CD4-positive, alpha-beta T cell treated with Interleukin-6 at 100 ng/mL for 8 hours (primary cell): ENCODE data around the gene INMT.
A peak's percentile ranks its signal among the peaks of the same experiment; 100 is the strongest.
"Not testable (repeated sequence)": the region's sequence is repeated elsewhere in the genome, so short reads cannot be mapped to it uniquely, and the experiment has no call there.

Experiments used
- DNase-seq: peaks from one replicate; pipeline ENCODE4 v3.0.0-alpha.2; 2020; ENCODE audit warnings: mixed read lengths, low spot score

Gene INMT

DNA sequence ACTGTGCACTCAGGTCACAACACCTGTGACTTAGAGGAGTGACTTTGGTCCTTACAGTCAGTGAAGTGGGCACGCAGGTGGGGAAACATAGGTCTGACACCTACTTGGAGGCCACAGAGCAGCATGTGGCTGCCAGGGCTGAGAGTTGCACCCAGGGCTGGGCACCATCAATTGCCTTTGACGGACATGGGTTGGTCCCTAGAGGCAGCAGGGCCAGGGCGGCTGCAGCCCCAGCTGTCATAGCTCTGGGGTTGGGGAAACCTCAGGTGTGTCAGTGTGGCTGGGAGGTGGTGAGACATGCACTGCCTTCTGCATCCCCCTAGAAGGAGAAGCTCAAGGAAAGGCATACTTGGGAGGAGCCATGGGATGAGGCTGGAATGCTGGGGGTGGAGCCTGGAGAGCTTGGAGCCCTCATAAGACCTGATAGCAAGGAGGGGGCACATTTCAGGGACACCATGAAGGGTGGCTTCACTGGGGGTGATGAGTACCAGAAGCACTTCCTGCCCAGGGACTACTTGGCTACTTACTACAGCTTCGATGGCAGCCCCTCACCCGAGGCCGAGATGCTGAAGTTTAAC is at the start of gene INMT:
INMT (plus strand) TSS at position 440 of the 578 bp plus-strand sequence; CDS start at position 456, 16 bp downstream.
- DNase-seq = no peak

DNA sequence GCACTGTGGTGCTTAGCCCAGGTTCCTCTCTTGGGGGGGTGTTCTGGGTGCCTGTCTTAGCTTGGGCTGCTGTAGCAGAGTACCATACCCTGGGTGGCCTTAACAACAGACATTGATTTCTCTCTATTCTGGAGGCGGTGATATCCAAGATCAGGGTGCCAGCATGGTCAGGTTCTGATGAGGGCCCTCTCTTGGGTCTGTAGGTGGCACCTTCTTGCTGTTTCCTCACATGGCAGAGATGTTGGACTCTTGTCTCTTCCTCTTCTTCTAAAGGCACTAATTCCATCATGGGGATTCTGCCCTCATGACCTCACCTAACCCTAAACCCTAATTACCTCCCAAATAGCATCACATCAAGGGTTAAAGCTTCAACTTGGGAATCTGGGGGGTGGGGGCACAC is 49.7 kb upstream of the INMT start:
- peak; percentile 52 for DNase-seq

DNA sequence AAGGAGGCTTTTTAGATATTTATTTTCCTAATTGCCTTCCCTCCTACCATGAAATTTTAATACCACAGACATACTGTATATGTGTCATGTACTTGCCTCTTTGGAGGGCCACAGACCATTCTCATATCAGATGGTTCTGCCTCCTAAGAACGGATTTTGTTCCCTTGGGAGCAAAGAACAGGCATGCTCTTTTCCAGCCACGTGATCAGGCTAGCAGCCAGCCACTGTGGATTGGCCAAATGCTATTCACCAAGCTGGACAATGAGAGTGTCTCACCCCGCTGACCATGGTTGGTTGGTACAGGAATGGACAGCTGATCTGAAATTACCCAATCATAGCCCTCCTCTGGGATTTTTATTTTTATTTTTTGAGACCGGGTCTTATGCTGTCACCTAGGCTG is 48.2 kb upstream of the INMT start:
- no peak for DNase-seq

DNA sequence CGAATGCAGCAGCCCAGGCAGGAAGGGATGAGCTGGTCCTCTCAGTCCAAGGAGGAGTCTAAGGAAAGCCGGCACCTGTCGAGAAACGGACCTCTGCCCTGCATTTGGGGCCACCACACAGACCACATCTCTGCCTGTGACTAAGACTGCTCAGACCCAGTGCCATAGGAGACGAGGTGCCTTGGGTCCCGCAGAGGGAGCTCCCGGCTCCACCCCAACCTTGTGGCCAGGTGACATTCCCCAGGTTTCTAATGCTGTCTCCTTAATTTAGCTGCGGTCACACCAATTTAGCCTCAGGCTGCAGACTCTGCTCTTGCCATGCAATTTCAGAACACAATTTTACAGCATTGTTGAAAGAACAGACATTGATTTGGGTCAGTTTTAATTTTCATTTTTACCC is 46.9 kb upstream of the INMT start:
- no peak for DNase-seq

DNA sequence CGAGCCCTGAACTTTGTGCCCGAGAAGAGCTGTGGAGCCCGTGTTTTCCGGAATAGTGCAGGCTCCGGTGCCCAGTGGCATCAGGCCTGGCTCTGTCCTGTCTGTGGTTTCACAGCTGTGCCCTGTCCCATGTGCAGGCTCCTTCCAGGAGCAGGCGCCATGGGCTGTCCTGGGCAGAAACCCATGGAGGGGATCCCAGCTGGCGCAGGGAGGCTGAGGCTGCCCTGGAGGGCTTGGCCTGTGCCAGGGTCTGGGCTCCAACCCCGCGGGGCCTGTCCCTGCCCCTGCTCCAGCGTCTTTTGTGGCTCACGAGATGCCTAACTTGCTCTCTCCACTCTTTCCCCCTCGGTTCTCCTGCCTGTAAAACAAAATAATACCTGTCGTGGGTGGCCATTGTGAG is 46.3 kb upstream of the INMT start:
- no peak for DNase-seq

DNA sequence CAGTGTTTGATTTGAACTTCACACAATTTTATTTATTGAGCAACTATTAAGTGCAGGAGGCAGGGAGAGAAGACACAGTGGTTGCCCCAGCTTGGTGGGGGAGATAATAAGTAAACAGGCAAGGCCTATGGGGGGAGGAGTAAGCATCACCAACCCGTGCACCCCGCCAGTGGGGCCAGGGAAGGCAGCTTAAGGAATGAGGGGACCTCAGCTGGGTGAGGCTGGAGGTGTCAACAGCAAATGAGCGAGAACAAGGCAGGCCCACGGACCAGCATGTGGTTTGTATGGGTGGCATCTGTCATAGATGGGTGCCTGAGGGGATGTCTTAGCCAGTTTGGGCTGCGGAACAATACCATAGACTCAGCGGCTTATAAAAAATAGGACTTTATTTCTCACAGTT is 45.6 kb upstream of the INMT start:
- DNase-seq = no peak

DNA sequence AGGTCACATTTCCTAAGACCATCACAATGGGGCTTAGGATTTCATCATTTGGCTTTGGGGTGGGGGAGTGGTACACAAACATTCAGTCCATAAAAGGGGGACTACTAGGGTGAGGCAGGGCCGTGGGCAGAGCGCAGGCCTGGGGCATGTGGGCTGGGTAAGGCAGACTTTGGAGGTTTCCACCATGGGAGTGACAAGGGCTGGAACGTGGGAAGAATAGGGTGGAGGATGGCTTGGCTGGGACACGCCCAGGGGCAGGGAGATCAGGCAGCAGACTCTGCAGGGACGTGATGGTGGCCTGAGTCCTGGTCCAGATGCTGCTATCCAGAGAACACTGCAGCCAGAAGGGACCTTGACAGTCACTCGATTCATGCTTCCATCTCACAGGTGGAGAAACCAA is 45.0 kb upstream of the INMT start:
- no peak for DNase-seq

DNA sequence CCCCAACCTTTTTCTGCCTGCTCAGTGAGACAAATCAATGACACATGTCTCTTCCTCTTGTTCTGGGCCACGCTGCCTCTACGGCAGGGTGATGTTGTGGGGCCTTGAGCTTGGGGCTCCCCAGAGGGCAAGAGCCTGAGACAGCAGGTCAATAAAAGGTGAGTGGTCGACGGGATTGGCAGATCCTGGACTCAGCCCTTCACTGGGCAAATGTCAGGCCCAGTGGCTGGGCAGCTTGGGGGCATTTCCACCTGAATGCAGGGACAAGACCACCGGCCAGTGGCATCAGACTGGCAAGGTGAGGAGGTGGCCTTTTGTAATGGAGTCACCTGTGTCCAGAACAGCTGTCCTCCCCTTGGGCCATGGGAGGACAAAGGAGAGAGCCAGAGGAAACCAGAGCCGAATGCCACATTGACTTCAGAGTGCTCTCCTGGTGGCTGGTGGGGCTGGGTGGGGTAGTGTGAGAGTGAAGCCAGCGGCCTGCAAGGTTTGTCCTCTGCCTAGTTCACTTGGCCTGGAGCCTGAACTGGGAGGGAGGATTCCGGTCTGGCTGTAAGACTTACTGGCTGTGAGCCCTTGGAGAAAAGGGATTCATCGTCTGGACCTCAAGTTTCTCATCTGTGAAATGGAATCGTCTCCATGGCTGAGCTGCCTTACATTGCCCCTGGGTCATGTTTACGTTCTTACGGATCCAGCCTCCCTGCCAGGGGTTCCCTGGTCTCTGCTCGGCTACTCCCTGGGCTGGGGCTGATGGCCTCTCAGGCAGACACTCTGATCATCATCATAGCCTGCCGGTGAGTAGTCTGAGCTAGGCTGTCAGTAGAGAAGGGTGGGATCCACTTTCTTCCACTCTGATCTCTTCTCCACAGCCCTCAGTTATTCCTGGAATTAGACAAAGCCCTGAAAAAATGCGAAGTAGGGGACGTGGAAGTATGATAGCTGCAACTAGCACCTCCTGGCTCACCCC is 44.3 kb upstream of the INMT start:
- DNase-seq = no peak

DNA sequence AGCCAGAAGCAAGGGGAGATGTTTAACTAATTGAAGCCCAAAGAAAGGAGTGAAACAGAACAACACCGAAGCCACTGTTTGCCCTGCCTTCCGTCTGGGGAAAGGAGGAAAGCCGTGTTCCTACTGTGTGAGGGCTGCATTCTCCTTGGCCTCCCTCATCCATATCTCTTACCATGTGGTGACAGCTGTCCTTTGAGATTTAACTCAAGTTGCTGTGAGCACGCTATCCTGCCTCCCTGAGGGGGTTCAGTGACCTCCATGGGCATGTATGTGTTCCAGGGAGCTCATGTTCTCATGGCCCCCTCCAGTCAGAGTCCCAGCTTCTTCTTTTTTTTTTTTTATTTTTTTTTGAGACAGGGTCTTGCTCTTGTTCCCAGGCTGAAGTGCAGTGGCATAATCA is 43.5 kb upstream of the INMT start:
- DNase-seq = no peak

DNA sequence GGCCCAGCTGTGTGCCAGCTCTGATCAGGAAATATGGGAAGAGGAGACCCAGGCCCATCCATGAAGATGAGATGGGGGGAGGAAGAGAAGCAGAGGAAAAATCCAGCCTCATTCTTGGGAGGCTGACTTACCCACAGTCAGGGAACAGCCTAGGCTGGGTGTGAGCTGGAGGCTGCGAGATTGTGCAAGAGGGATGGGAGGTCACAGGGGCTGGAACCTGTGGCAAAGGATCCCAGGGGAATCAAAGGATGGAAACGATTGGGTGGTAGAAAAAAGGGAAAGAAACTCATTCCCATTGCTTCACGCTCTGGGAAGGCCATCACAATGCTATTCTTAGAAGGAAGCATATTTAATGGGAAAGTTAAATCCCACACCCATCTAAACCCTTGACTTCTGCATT is 43.0 kb upstream of the INMT start:
- DNase-seq = no peak

DNA sequence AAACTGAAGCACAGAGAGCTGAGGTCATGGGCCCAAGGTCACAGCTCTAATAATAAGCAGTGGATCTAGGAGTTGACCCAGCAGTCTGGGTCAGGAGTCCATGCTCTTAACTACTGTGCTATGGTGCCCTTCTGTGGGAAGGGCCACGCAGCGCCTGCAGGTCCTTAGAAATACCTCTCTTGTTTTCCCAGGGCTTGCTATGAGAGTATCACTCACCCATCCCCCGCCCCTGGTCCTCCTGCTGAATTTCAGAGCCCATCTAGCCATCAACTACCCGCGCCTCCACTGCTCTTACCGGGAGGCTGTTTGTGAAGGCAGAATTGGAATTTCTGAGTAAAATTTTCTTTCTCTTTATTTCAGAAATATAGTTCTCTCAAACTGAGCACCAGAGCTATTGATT is 42.4 kb upstream of the INMT start:
- DNase-seq = no peak

DNA sequence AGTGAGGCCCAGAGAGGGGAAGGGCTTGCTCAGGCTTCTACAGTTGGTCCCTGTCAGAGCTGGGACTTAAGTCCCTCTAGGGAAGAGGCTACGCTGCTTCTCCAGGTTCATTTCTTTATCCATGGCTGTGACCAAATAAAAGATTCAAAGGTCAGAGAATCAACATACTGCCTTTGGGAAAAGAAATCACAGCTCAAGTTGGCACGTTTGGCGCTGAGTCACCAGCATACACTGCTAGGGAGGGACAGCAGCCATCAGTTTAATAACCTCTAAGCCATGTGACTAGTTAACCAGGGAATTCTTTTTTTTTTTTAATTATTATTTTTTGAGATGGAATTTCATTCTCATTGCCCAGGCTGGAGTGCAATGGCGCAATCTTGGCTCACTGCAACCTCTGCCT is 41.3 kb upstream of the INMT start:
- DNase-seq = no peak

DNA sequence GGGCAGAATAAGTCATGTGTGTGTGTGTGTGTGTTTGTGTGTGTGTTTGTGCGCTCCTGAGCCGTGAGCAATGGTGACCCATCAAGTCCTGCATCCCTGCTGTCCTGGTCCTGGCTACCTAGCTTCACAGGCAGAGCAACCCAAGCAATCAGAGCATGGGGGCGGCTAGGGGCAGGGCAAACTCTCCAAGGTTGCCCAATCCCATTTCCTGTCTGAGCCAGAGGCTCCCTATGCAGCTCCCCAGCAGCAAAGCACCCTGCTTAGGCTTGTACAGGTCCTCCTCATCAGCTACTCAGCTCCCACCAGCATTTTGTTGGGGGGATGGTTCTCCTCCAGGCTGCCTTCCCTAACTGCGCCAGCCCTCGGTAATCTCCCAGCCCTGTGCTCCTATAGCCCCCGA is 38.5 kb upstream of the INMT start:
- no peak for DNase-seq

DNA sequence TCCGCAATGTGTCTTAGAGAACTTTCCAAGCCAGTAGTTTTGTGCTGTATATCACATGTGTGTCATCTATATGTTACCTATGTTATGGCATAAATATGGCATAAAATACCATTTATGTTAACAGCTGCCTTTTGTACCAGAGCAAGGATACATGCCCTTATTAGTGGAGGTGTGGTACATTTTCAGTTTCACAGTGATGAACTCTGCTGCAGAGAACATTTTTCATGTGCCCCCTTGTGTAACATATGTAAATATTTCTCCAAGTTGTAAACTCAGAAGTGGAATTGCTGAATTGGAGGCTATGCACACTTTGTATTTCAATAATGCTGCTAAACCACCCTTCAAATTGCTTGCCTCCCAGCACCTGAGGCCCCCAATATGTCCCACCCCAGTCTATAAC is 37.8 kb upstream of the INMT start:
- no peak for DNase-seq

DNA sequence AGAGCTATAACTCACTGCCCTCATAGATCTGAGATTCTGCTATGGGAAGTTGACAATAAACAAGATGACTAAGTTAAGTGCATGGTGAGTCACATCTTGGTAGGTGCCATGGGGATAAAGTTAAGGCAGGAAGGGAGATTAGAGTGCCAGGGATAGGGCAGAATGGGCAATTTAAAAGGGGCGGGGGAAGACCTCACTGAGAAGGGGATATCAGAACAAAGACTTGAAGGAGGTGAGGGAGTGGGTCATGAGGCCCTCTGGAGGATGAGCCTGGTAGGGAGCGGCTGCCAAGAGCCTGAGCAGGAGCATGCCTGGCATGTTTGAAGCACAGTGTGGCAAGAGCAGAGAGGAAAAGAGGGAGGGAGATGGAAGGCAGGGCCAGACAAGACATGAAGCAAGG is 34.8 kb upstream of the INMT start:
- DNase-seq = no peak

DNA sequence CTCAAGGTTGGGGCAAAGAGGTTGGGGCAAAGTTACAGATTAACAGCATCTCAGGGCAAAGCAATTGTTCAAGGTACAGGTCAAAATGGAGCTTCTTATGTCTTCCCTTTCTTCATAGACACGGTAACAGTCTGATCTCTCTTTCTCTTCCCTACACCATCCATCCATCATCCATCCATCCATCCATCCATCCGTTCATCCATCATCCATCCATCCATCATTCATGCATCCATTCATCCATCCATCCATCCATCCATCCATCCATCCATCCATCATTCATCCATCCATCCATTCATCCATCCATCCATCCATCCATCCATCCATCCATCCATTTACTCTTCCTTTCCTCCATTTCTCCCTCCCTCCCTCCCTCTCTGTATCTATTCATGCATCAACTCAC is 32.5 kb upstream of the INMT start:
- not testable (repeated sequence) for DNase-seq

DNA sequence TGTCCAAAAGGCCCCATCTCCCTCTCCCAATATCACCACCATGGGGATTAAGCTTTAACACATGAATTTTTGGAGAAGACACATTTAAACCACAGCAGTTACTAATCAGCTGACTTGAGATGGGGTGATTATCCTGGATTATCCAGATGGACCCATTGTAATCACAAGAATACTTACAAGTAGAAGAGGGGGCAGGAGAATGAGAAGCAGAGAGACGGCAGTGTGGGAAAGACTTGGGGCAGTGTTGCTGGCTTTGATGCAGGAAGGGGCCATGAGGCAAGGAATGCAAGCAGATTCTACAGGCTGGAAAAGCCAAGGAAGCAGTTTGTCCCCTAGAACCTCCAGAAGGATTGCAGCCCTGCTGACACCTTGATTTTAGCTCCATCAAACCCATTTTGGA is 30.7 kb upstream of the INMT start:
- DNase-seq = no peak

DNA sequence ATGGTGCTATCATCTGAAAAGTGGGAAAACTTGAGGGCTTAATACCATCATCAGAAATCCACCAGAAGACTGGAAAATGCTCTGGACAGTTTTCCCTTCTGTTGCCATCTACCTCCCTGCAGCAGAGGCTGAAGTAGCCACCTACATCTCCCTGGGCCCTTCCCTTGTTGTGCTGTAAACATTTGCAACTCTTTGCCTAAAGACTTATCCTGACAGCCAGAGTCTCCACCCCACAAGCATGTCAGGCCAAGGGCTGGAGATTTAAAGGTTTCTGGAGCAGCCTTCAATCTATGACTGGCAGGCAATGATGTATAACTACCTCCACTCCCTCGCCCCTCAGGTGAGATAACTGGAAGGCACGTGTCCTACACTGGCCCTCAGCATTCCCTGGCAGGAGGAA is 29.7 kb upstream of the INMT start:
- no peak for DNase-seq

DNA sequence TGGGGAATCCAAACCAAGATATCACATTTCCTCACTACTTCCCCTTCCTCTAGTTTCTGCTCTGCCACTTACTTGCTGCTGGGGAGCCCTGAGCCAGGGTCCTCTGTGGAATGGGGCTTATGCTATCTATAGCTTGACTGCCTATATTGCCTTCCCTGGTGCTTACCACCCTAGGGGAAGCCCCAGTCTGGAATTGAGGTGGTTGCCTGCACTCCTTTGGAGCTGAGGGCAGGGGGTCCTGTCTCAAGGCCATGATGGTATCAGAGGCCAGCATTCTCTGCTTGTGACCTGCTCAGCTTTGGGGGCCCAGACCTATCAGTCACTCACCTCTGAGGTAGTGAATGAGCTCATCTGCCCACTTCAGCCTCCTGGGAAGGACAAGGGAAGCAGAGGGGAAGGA is 29.3 kb upstream of the INMT start:
- DNase-seq = no peak

DNA sequence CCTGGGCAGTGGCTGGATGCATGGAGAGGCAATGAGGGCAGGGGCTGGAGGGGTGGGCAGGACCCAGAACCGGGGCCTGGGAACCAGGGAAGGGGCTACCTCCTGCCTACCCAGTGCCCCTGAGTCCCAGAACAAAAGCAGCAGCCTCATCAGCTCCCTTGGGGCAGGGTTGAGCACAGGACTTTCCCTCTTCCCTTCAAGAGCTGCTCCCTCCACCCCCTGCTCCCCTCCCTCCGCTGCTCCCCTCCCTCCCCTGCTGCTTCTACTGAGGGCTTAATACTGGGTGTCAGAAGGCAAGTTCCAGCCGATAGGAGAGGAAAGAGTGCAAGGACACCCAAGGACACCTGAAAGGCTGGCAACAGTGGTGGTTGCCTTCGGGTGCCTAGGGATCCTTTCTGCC is 28.2 kb upstream of the INMT start:
- no peak for DNase-seq

DNA sequence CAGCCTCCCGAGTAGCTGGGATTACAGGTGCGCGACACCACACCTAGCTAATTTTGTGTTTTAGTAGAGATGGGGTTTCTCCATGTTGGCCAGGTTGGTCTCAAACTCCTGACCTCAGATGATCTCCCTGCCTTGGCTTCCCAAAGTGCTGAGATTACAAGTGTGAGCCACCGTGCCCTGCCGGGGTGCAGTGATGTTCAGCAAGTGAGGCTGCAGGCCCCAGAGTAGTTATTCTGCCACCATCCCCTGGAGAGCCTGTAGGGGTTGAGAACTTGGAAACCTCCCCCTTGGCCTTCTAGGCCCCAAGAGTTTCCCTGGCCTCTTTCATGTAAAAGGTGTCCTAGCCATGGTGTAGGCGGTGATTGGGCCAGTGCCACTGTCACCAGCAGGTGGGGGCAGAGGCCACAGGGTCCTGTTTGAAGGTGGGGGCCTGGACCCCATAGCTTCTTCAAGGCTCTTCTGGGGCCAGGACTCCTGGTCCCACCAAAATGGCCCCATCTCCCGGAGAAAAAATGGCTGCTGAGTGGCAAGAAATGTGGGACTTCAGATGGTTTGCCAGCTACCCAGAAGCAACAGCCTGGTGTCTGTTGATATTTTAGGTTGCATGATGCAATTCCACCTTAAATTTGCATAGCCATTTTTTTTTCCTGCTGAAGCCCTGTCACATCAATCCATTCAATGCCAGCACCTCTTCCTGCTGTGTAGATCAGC is 25.5 kb upstream of the INMT start:
- DNase-seq = peak; percentile 30

DNA sequence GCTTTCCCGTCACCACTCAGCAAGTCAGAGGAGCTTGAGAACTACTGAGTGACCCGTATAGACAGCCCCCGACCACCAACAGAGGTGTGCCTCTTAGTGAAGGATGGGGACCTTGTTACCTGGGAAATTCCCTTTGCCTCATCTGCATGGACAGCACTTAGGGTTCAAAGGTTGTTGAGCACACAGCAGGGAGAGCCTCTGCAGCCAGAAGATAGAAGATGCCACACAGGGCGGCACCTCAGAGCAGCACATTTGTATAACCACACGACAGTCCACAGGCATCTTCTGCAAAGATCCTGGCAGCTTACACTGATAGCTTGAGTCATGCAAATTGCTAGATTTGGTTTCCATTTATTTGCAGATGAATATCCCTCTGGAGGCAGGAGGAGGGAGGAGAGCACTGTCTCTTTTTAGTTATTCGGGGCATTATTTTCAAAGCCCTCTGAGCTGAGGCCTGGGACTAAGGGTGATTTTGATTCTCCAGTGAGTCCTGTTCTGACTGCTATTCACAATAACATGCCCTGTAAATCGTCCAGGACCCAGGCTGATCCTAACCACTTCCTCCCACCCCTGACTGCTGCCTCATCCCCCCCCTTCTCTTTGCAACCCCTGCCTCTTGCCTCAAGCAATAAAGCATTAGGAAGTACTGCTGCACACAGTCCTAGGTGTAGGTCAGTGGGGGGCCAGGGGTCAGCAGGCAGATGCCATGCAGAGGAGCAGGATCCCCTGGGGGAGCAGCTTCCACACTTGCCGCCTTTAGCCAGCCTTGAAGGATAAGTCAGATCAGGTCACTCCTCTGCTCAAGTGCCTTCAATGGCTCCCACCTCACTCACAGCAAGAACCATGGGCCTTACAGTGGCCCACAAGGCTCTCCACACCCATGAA is 24.6 kb upstream of the INMT start:
- DNase-seq = peak; percentile 81
